ENCODE data around the gene DIAPH2. TPM values are rescaled to one million over a fixed set of nuclear protein-coding genes. Genes with fewer than 3 reads are reported as not detected.

Gene DIAPH2
- total and polyA plus RNA-seq, 5 donors = 3.6 to 12.3 (median 10.9) TPM

GRCh38 chrX:96761566-96761965 lies 76.9 kb downstream of the DIAPH2 start:
- intact Hi-C loops (cut with DNase I) = no loop called here
- Histone ChIP-seq H3K4me1 (ENCODE audit: control insufficient read depth, insufficient read depth, low read length) (no peaks in the 10 kb centered on the region), H3K9me3 (ENCODE audit: control insufficient read depth, low read length) (no peaks in the 10 kb centered on the region), H3K27me3 (ENCODE audit: control insufficient read depth, insufficient read depth) (no peaks in the 10 kb centered on the region), H3K4me3 (ENCODE audit: low read length) (no peak overlapping the region), H3K27ac (ENCODE audit: low read length) (no peak overlapping the region)
- no peak for ATAC-seq
- no peak for DNase-seq
- WGBS = 53% methylated on average over 4 of the region's 4 CpGs

DNA sequence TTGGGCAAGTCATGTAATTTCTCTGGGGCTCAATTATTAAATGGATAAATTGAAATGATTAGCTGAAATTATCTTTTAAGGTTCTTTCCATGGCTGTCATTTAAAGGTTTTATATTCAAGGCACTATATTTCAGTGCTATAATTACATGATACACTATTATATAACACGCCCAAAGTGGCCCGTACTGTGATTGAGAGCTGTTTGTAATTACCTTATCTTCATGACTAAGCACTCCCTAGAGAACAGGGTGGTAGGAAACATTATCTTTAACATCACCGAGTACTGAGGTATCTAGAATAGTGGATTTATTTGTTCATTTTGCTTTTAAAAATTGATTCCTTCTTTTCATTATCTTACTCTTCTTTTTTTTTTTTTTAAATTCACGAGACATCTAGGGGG lies 79.0 kb downstream of the DIAPH2 start:
- Histone ChIP-seq H3K9me3 (ENCODE audit: control insufficient read depth, low read length) (no peaks in the 10 kb centered on the region), H3K4me3 (ENCODE audit: low read length) (no peak overlapping the region), H3K27ac (ENCODE audit: low read length) (no peak overlapping the region), H3K4me1 (ENCODE audit: control insufficient read depth, insufficient read depth, low read length) (no peaks in the 10 kb centered on the region), H3K27me3 (ENCODE audit: control insufficient read depth, insufficient read depth) (no peaks in the 10 kb centered on the region)
- WGBS = 56% methylated on average over 4 of the region's 4 CpGs
- intact Hi-C loops (cut with DNase I) = no loop called here
- DNase-seq (no peak), ATAC-seq (no peak)

GRCh38 chrX:96764864-96765263 lies 80.2 kb downstream of the DIAPH2 start:
- 89% methylated on average over 1 of the region's 1 CpG for WGBS
- ATAC-seq (no peak), DNase-seq (no peak)
- Histone ChIP-seq H3K4me3 (ENCODE audit: low read length) (no peak overlapping the region), H3K27ac (ENCODE audit: low read length) (no peak overlapping the region), H3K27me3 (ENCODE audit: control insufficient read depth, insufficient read depth) (no peaks in the 10 kb centered on the region), H3K9me3 (ENCODE audit: control insufficient read depth, low read length) (no peaks in the 10 kb centered on the region), H3K4me1 (ENCODE audit: control insufficient read depth, insufficient read depth, low read length) (no peaks in the 10 kb centered on the region)
- intact Hi-C loops (cut with DNase I) = no loop called here

GRCh38 chrX:96770315-96770714 lies 85.7 kb downstream of the DIAPH2 start:
- intact Hi-C loops (cut with DNase I) = no loop called here
- H3K27me3 ChIP-seq (ENCODE audit: control insufficient read depth, insufficient read depth) = no peaks in the 10 kb centered on the region
- no peak for DNase-seq
- no peaks in the 10 kb centered on the region for H3K4me1 ChIP-seq (ENCODE audit: control insufficient read depth, insufficient read depth, low read length)
- no peak overlapping the region for H3K27ac ChIP-seq (ENCODE audit: low read length)
- H3K9me3 ChIP-seq (ENCODE audit: control insufficient read depth, low read length) = no peaks in the 10 kb centered on the region
- no peak for ATAC-seq
- H3K4me3 ChIP-seq (ENCODE audit: low read length) = no peak overlapping the region
- 24% methylated on average over 2 of the region's 2 CpGs for WGBS

DNA sequence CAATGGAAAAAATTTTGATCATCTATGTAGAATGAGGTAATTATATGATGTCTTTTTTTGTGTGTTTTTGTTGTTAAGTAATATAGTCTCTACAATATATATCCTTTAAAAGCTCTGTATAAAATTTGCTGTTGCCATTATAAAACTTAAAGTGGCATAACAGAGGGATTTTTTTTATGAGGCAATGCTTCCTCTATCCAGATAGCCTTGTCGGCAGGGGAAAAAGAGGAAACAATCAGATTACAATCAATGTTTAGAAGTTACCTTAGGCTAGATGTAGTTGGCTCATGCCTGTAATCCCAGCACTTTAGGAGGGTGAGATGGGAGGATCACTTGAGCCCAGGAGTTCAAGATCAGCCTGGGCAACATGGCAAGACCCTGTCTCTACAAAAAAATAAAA lies 86.8 kb downstream of the DIAPH2 start:
- ATAC-seq (no peak), DNase-seq (no peak)
- no peak overlapping the region for H3K4me3 ChIP-seq (ENCODE audit: low read length)
- H3K27me3 ChIP-seq (ENCODE audit: control insufficient read depth, insufficient read depth) = no peaks in the 10 kb centered on the region
- WGBS = 50% methylated on average over 1 of the region's 1 CpG
- no peaks in the 10 kb centered on the region for H3K9me3 ChIP-seq (ENCODE audit: control insufficient read depth, low read length)
- H3K4me1 ChIP-seq (ENCODE audit: control insufficient read depth, insufficient read depth, low read length) = no peaks in the 10 kb centered on the region
- no peak overlapping the region for H3K27ac ChIP-seq (ENCODE audit: low read length)
- intact Hi-C loops (cut with DNase I) = no loop called here

- H3K4me3 ChIP-seq (ENCODE audit: low read length) = no peak overlapping the region
- no peak for ATAC-seq
- no peaks in the 10 kb centered on the region for H3K9me3 ChIP-seq (ENCODE audit: control insufficient read depth, low read length)
- DNase-seq = no peak
- intact Hi-C loops (cut with DNase I) = no loop called here
- no peaks in the 10 kb centered on the region for H3K4me1 ChIP-seq (ENCODE audit: control insufficient read depth, insufficient read depth, low read length)
- no peaks in the 10 kb centered on the region for H3K27me3 ChIP-seq (ENCODE audit: control insufficient read depth, insufficient read depth)
- 91% methylated on average over 2 of the region's 2 CpGs for WGBS
- no peak overlapping the region for H3K27ac ChIP-seq (ENCODE audit: low read length)
Measured at GRCh38 chrX:96774116-96774515, 89.5 kb downstream of the DIAPH2 start.

DNA sequence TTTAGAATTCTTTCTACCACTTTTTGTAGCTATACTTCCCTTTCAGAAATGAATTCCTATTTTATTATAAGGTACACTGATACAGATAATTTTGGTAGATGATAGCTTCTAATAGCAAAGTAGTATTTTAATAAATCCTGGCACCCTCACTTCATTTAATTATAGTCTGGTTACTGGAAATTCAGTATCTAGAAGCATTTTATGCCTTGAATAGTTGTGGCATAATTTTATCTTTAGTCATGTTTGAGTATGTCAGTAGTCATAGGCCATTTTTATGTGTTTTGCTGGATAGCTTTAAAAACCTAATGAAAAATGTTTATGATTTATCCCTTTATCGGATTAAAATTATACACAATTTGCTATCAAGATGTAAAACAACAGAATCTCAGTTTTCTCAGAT lies 92.3 kb downstream of the DIAPH2 start:
- no peak for DNase-seq
- no peaks in the 10 kb centered on the region for H3K27me3 ChIP-seq (ENCODE audit: control insufficient read depth, insufficient read depth)
- 98% methylated on average over 1 of the region's 1 CpG for WGBS
- intact Hi-C loops (cut with DNase I) = no loop called here
- no peaks in the 10 kb centered on the region for H3K4me1 ChIP-seq (ENCODE audit: control insufficient read depth, insufficient read depth, low read length)
- H3K9me3 ChIP-seq (ENCODE audit: control insufficient read depth, low read length) = no peaks in the 10 kb centered on the region
- H3K27ac ChIP-seq (ENCODE audit: low read length) = no peak overlapping the region
- no peak for ATAC-seq
- no peak overlapping the region for H3K4me3 ChIP-seq (ENCODE audit: low read length)

DNA sequence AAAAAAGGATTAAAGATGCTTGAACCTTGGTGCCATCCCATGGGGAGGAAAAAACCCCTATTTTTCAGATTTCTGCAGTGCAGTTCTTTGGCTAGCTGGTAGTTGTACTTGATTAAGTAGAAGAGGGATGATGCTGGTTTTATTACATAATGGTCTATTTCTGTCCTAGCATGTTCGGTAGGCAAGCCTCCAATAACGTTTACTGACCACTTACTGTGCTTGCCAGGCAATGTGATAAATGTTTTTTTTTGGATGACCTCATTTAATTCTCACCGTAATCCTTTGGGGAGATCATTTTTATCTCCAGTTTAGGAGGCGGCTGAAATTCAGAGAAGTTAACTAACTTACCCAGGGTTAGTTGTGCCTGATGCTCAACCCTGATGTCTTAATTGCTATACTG lies 106.9 kb downstream of the DIAPH2 start:
- no peaks in the 10 kb centered on the region for H3K9me3 ChIP-seq (ENCODE audit: control insufficient read depth, low read length)
- H3K4me1 ChIP-seq (ENCODE audit: control insufficient read depth, insufficient read depth, low read length) = peaks cover 2% of the 10 kb centered on the region
- H3K4me3 ChIP-seq (ENCODE audit: low read length) = no peak overlapping the region
- H3K27ac ChIP-seq (ENCODE audit: low read length) = no peak overlapping the region
- DNase-seq (no peak), ATAC-seq (peak; percentile 47 to 74)
- no peaks in the 10 kb centered on the region for H3K27me3 ChIP-seq (ENCODE audit: control insufficient read depth, insufficient read depth)
- WGBS = 16% methylated on average over 4 of the region's 4 CpGs
- intact Hi-C loops (cut with DNase I) = no loop called here

- DNase-seq (no peak), ATAC-seq (no peak)
- Histone ChIP-seq H3K4me1 (ENCODE audit: control insufficient read depth, insufficient read depth, low read length) (peaks cover 2% of the 10 kb centered on the region), H3K4me3 (ENCODE audit: low read length) (no peak overlapping the region), H3K27ac (ENCODE audit: low read length) (no peak overlapping the region), H3K9me3 (ENCODE audit: control insufficient read depth, low read length) (no peaks in the 10 kb centered on the region), H3K27me3 (ENCODE audit: control insufficient read depth, insufficient read depth) (no peaks in the 10 kb centered on the region)
- 57% methylated on average over 2 of the region's 2 CpGs for WGBS
- intact Hi-C loops (cut with DNase I) = no loop called here
Measured at GRCh38 chrX:96792047-96792446, 107.4 kb downstream of the DIAPH2 start.

DNA sequence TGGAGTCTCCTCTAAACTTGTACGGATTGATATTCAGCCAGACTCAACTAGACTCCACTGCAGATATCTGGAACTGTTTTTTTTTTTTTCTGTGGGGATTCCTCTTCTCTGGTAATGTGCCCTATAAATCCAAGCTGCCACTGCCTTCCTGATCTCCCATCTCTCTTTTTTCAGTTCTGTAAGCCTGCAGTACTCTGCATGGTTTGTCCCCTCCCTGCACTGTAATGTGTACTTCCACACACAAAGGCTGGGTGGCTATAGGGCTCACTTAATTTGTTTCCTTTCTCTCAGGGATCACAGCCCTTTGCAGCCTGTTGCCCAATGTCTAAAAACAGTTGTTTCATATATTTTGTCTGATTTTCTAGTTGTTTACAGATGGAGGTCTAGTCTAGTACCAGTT lies 114.3 kb downstream of the DIAPH2 start:
- H3K4me1 ChIP-seq (ENCODE audit: control insufficient read depth, insufficient read depth, low read length) = no peaks in the 10 kb centered on the region
- no peak for ATAC-seq
- WGBS = 86% methylated on average over 1 of the region's 1 CpG
- H3K27me3 ChIP-seq (ENCODE audit: control insufficient read depth, insufficient read depth) = no peaks in the 10 kb centered on the region
- H3K27ac ChIP-seq (ENCODE audit: low read length) = no peak overlapping the region
- H3K9me3 ChIP-seq (ENCODE audit: control insufficient read depth, low read length) = no peaks in the 10 kb centered on the region
- no peak for DNase-seq
- no peak overlapping the region for H3K4me3 ChIP-seq (ENCODE audit: low read length)
- intact Hi-C loops (cut with DNase I) = no loop called here

GRCh38 chrX:96807318-96807717 lies 122.7 kb downstream of the DIAPH2 start:
- no peaks in the 10 kb centered on the region for H3K4me1 ChIP-seq (ENCODE audit: control insufficient read depth, insufficient read depth, low read length)
- DNase-seq (no peak), ATAC-seq (no peak)
- no peak overlapping the region for H3K4me3 ChIP-seq (ENCODE audit: low read length)
- H3K27me3 ChIP-seq (ENCODE audit: control insufficient read depth, insufficient read depth) = no peaks in the 10 kb centered on the region
- no peak overlapping the region for H3K27ac ChIP-seq (ENCODE audit: low read length)
- H3K9me3 ChIP-seq (ENCODE audit: control insufficient read depth, low read length) = no peaks in the 10 kb centered on the region
- intact Hi-C loops (cut with DNase I) = no loop called here
- WGBS = 97% methylated on average over 4 of the region's 4 CpGs

DNA sequence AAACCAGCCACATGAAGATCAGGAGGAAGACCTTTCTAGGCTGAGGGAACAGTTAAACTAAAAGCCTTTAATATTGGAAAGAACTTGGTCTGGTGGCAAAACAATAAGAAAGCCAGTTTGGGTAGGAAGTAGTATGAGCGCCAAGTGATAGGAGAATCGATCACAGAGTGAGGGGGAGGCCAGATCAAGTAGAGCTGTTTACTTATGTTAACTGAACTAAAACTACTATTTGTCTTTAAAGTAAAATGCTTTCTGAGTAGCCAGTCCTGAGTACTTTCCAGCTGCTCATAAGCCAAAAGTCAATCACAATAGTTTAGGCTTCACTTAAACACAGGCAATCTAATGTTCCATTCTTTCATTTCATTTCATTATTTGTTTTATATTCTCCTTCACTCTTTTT lies 136.3 kb downstream of the DIAPH2 start:
- intact Hi-C loops (cut with DNase I) = no loop called here
- 66% methylated on average over 2 of the region's 2 CpGs for WGBS
- H3K4me3 ChIP-seq (ENCODE audit: low read length) = no peak overlapping the region
- ATAC-seq = no peak
- H3K27ac ChIP-seq (ENCODE audit: low read length) = no peak overlapping the region
- no peak for DNase-seq
- no peaks in the 10 kb centered on the region for H3K4me1 ChIP-seq (ENCODE audit: control insufficient read depth, insufficient read depth, low read length)
- H3K27me3 ChIP-seq (ENCODE audit: control insufficient read depth, insufficient read depth) = no peaks in the 10 kb centered on the region
- no peaks in the 10 kb centered on the region for H3K9me3 ChIP-seq (ENCODE audit: control insufficient read depth, low read length)
